ENCODE results near the gene KLHL26. TPM values are rescaled to one million over a fixed set of nuclear protein-coding genes. Genes with fewer than 3 reads are reported as not detected.
"Not testable (repeated sequence)": the region's sequence is repeated elsewhere in the genome, so short reads cannot be mapped to it uniquely, and the experiment has no call there.

Gene KLHL26
- total RNA-seq, 1 donor from 2014 or later: 16.7 TPM

- DNase-seq (ENCODE audit: low spot score): no peak
Observed at GRCh38 chr19:18662972-18663732, 26.3 kb downstream of the KLHL26 start.

GRCh38 chr19:18663940-18664530 lies 27.2 kb downstream of the KLHL26 start:
- no peak for DNase-seq (ENCODE audit: low spot score)

GRCh38 chr19:18665771-18666202 lies 29.0 kb downstream of the KLHL26 start:
- no peak for DNase-seq (ENCODE audit: low spot score)

- no peak for DNase-seq (ENCODE audit: low spot score)
Observed at GRCh38 chr19:18666317-18666716, 29.5 kb downstream of the KLHL26 start.

- no peak for DNase-seq (ENCODE audit: low spot score)
Observed at GRCh38 chr19:18666784-18667183, 30.0 kb downstream of the KLHL26 start.

GRCh38 chr19:18667531-18668251 lies 30.9 kb downstream of the KLHL26 start:
- no peak for DNase-seq (ENCODE audit: low spot score)

- no peak for DNase-seq (ENCODE audit: low spot score)
Observed at GRCh38 chr19:18668252-18668631, 31.4 kb downstream of the KLHL26 start.

- DNase-seq (ENCODE audit: low spot score): no peak
Observed at GRCh38 chr19:18668744-18669523, 32.1 kb downstream of the KLHL26 start.

GRCh38 chr19:18669524-18669817 lies 32.6 kb downstream of the KLHL26 start:
- no peak for DNase-seq (ENCODE audit: low spot score)

- no peak for DNase-seq (ENCODE audit: low spot score)
Observed at GRCh38 chr19:18669883-18670282, 33.1 kb downstream of the KLHL26 start.

GRCh38 chr19:18670312-18670711 lies 33.5 kb downstream of the KLHL26 start:
- DNase-seq (ENCODE audit: low spot score): no peak

GRCh38 chr19:18671303-18672043 lies 34.6 kb downstream of the KLHL26 start:
- no peak for DNase-seq (ENCODE audit: low spot score)

- DNase-seq (ENCODE audit: low spot score): no peak
Observed at GRCh38 chr19:18672044-18672451, 35.2 kb downstream of the KLHL26 start.

- no peak for DNase-seq (ENCODE audit: low spot score)
Observed at GRCh38 chr19:18672606-18673337, 35.9 kb downstream of the KLHL26 start.

GRCh38 chr19:18674616-18675015 lies 37.8 kb downstream of the KLHL26 start:
- DNase-seq (ENCODE audit: low spot score): no peak

- DNase-seq (ENCODE audit: low spot score): no peak
Observed at GRCh38 chr19:18675779-18676178, 39.0 kb downstream of the KLHL26 start.

- DNase-seq (ENCODE audit: low spot score): no peak
Observed at GRCh38 chr19:18676692-18677091, 39.9 kb downstream of the KLHL26 start.

- DNase-seq (ENCODE audit: low spot score): no peak
Observed at GRCh38 chr19:18677156-18677555, 40.3 kb downstream of the KLHL26 start.

- DNase-seq (ENCODE audit: low spot score): not testable (repeated sequence)
Observed at GRCh38 chr19:18680148-18680547, 43.3 kb downstream of the KLHL26 start.

GRCh38 chr19:18682807-18683108 lies 45.9 kb downstream of the KLHL26 start:
- no peak for DNase-seq (ENCODE audit: low spot score)
